ENCODE results near the gene DIRAS1. TPM values are rescaled to one million over a fixed set of nuclear protein-coding genes. Genes with fewer than 3 reads are reported as not detected.

The DIRAS1 gene
- polyA plus RNA-seq, 1 experiment, result 12.5 TPM

- H3K27ac ChIP-seq (ENCODE audit: low read depth, low read length), result no peak within 1 kb of the TSS
- no peak for TF ChIP-seq CTCF (IDR thresholded peaks at IDR 0.05; ENCODE audit: low read depth, low read length)
- POLR2A ChIA-PET, result interaction anchor here (0.6 kb wide), 1 partner anchor 302 kb away, joined by 3 read pairs; no protein-coding TSS in a partner anchor
- CTCF ChIA-PET, result interaction anchor here (1.0 kb wide), 1 partner anchor 65 kb away, joined by 4 read pairs; no protein-coding TSS in a partner anchor
- H3K4me3 ChIP-seq (ENCODE audit: low read depth, low read length), result peak within 1 kb of the TSS; percentile 59
- H3K27me3 ChIP-seq (ENCODE audit: control insufficient read depth, insufficient read depth, low read length), result peaks cover 27% of the 10 kb centered on the region
- H3K9me3 ChIP-seq (ENCODE audit: control insufficient read depth, insufficient read depth, low read length), result no peaks in the 10 kb centered on the region
- no peak for DNase-seq (ENCODE audit: low read depth, low spot score)
These were observed 18.7 kb downstream of the DIRAS1 start, which contains the start of gene GNG7 for GRCh38 chr19:2702170-2703076. Gene GNG7, minus strand, starts transcription at chr19:2702694. Its CDS starts 182,006 bp downstream, at chr19:2520688.

- CTCF ChIA-PET, result interaction anchor here (0.6 to 1.0 kb wide), 2 partner anchors 65 to 314 kb away, joined by 3 to 4 read pairs; no protein-coding TSS in a partner anchor
- Histone ChIP-seq H3K27me3 (ENCODE audit: control insufficient read depth, insufficient read depth, low read length) (peaks cover 30% of the 10 kb centered on the region), H3K4me3 (ENCODE audit: low read depth, low read length) (no peak overlapping the region), H3K27ac (ENCODE audit: low read depth, low read length) (no peak overlapping the region), H3K9me3 (ENCODE audit: control insufficient read depth, insufficient read depth, low read length) (no peaks in the 10 kb centered on the region)
- DNase-seq (ENCODE audit: low read depth, low spot score), result no peak
- POLR2A ChIA-PET, result no interaction called here
- no peak for TF ChIP-seq CTCF (IDR thresholded peaks at IDR 0.05; ENCODE audit: low read depth, low read length)
These were observed 19.6 kb downstream of the DIRAS1 start for GRCh38 chr19:2701361-2702169.

- no peak for DNase-seq (ENCODE audit: low read depth, low spot score)
- no peak for TF ChIP-seq CTCF (IDR thresholded peaks at IDR 0.05; ENCODE audit: low read depth, low read length)
- Histone ChIP-seq H3K9me3 (ENCODE audit: control insufficient read depth, insufficient read depth, low read length) (no peaks in the 10 kb centered on the region), H3K4me3 (ENCODE audit: low read depth, low read length) (no peak overlapping the region), H3K27me3 (ENCODE audit: control insufficient read depth, insufficient read depth, low read length) (peaks cover 30% of the 10 kb centered on the region), H3K27ac (ENCODE audit: low read depth, low read length) (no peak overlapping the region)
- ChIA-PET POLR2A (interaction anchor here (0.7 kb wide), 1 partner anchor 79 kb away, joined by 5 read pairs; no protein-coding TSS in a partner anchor), CTCF (interaction anchor here (0.6 to 0.7 kb wide), 2 partner anchors 58 to 314 kb away, joined by 3 read pairs; no protein-coding TSS in a partner anchor)
These were observed 20.4 kb downstream of the DIRAS1 start for GRCh38 chr19:2700660-2701360.

DNA sequence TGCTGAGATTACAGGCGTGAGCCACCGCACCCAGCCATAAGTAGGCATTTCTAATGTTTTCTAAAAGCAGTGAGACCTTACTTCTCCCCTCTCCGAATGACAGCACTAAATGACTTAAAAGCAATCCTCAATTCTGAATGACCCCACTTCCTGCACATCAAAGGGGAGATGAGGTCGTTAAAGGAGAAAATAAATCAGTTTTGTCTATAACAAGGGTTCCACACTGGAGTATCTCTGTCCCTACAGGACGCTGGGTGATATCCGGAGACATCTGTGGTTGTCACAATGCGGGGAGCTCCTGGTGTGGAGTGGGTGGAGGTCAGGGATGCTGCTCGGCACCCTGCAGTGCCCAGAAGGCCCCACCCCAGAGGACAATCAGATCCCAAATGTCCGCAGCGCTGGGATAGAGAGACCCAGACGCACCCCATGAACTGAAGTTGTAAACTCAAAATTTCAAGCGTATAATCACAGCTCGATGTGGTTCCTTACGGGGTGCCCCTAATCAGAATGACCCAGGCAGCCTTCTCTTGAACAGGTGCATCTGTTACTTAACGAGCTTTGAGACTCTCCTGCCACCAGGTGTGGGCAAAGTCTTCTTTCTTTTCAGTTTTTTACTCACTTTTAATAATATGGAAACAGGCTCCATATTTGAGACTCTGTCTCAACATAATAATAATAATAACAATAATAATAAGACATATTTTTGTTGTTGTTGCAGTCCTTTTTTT is 21.6 kb downstream of the DIRAS1 start:
- no peak overlapping the region for H3K27ac ChIP-seq (ENCODE audit: low read depth, low read length)
- no peak overlapping the region for H3K4me3 ChIP-seq (ENCODE audit: low read depth, low read length)
- ChIA-PET CTCF (interaction anchor here (0.7 kb wide), 1 partner anchor 57 kb away, joined by 3 read pairs; no protein-coding TSS in a partner anchor), POLR2A (interaction anchor here (0.7 kb wide), 1 partner anchor 80 kb away, joined by 5 read pairs; no protein-coding TSS in a partner anchor)
- H3K27me3 ChIP-seq (ENCODE audit: control insufficient read depth, insufficient read depth, low read length), result peaks cover 36% of the 10 kb centered on the region
- H3K9me3 ChIP-seq (ENCODE audit: control insufficient read depth, insufficient read depth, low read length), result no peaks in the 10 kb centered on the region
- DNase-seq (ENCODE audit: low read depth, low spot score), result no peak
- TF ChIP-seq CTCF (IDR thresholded peaks at IDR 0.05; ENCODE audit: low read depth, low read length), result no peak

All from AG04450 (cell line).